Breast epithelium (tissue), 4 donors: ENCODE results near the gene R3HDM4. TPM values are rescaled to one million over a fixed set of nuclear protein-coding genes. Genes with fewer than 3 reads are reported as not detected.

Experiments
- DNase-seq, 2 donors: peaks; one replicate each; pipeline ENCODE4 v3.0.0-alpha.2; 2019; ENCODE audit warnings: low spot score in 2 of 2
- H3K27ac ChIP-seq, 2 donors: fragments of 200-600 bp; sonication (generic) in 1 of 2; one replicate each; pipeline ENCODE4 v1.5.1; 2016 to 2019; ENCODE audit warnings: mild to moderate bottlenecking in 1 of 2
- H3K27me3 ChIP-seq, 2 donors: fragments of 200-600 bp; sonication (generic) in 1 of 2; one replicate each; pipeline versions ENCODE4 v1.5.1 to v1.6.0; 2017 to 2019; ENCODE audit warnings: control low read depth in 1 of 2, mild to moderate bottlenecking in 1 of 2
- H3K36me3 ChIP-seq: fragments of 200-600 bp; one replicate; pipeline ENCODE4 v1.5.1; 2019
- H3K4me1 ChIP-seq, 2 donors: fragments of 200-600 bp; sonication (generic); one replicate each; pipeline ENCODE4 v1.5.1; 2016 to 2019; ENCODE audit warnings: control low read depth in 1 of 2
- H3K4me3 ChIP-seq, 3 donors: fragments of 200-600 bp; sonication (generic); 1 replicate in 2 of 3; 2 replicates in 1 of 3; pipeline ENCODE4 v1.5.1; 2016 to 2019; ENCODE audit warnings: mild to moderate bottlenecking in 3 of 3, moderate library complexity in 2 of 3
- H3K9me3 ChIP-seq, 2 donors: fragments of 200-600 bp; sonication (generic) in 1 of 2; one replicate each; pipeline ENCODE4 v1.5.1; 2016 to 2019; ENCODE audit warnings: control low read depth in 1 of 2
- POLR2A ChIP-seq: fragments of 450-650 bp; IDR thresholded peaks from one replicate; pipeline ENCODE4 v1.6.1; 2016; ENCODE audit warnings: antibody characterized with exemption, mild to moderate bottlenecking, moderate library complexity
- POLR2AphosphoS5 ChIP-seq, 3 donors: sonication (generic); formaldehyde crosslinking; IDR thresholded peaks; one replicate each; pipeline ENCODE4 v1.6.1; 2017; ENCODE audit warnings: antibody characterized with exemption in 3 of 3
- intact Hi-C: fragments of 100-400 bp; cut with DNase I; formaldehyde crosslinking; loops from one replicate; pipeline ENCODE4 v1.15.1; 2023; ENCODE audit warnings: low total_unique reads
- total RNA-seq, 3 donors: library from RNA; depleted of rRNA; stranded (reverse); fragments of >200 nt; gene quantifications; one replicate each; pipeline ENCODE4 v1.1.0, GENCODE V29; 2016
- TF ChIP-seq, protein P1 (sequence below), 3 donors: fragments of 450-650 bp; IDR thresholded peaks; one replicate each; pipeline ENCODE4 v1.5.1; 2016 to 2017; ENCODE audit warnings: antibody characterized with exemption in 3 of 3, mild to moderate bottlenecking in 3 of 3, moderate library complexity in 3 of 3

Gene R3HDM4
- total RNA-seq, 3 donors from 2014 or later: 31.8 to 41.6 (median 41.0) TPM

DNA sequence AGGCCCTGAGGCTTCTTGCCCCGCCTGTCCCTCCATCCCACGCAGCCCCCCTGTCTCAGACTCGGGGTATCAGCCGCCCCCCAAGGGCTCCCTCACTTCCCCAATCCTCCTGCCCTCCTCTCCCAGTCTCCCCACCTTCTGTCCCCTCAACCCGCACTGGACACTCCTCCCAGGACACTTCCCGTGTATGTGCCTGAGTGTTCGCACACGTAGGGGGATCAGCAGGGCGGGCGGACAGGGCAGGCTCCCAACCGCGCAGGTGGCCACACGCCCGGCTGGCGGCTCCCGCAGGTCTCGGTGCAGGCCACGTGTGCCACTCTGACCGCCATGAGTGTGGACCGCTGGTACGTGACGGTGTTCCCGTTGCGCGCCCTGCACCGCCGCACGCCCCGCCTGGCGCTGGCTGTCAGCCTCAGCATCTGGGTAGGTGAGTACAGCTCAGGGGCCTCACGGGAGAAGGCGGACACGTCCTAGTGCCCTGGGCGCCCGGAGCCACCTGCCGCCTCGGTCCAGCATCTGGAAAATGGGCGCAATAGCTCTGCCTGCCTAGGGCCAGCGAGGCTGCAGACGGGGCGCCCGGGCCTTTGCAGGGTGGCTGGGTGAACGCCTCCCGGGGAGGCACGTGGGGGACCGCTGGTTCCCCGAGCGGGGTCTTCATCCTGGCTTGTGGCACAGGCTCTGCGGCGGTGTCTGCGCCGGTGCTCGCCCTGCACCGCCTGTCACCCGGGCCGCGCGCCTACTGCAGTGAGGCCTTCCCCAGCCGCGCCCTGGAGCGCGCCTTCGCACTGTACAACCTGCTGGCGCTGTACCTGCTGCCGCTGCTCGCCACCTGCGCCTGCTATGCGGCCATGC lies 6.4 kb upstream of the R3HDM4 start:
- TF ChIP-seq POLR2A (no peak), POLR2AphosphoS5 (IDR thresholded peaks at IDR 0.05) (no peak)
- TF ChIP-seq, protein P1, sequence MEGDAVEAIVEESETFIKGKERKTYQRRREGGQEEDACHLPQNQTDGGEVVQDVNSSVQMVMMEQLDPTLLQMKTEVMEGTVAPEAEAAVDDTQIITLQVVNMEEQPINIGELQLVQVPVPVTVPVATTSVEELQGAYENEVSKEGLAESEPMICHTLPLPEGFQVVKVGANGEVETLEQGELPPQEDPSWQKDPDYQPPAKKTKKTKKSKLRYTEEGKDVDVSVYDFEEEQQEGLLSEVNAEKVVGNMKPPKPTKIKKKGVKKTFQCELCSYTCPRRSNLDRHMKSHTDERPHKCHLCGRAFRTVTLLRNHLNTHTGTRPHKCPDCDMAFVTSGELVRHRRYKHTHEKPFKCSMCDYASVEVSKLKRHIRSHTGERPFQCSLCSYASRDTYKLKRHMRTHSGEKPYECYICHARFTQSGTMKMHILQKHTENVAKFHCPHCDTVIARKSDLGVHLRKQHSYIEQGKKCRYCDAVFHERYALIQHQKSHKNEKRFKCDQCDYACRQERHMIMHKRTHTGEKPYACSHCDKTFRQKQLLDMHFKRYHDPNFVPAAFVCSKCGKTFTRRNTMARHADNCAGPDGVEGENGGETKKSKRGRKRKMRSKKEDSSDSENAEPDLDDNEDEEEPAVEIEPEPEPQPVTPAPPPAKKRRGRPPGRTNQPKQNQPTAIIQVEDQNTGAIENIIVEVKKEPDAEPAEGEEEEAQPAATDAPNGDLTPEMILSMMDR (IDR thresholded peaks at IDR 0.05): no peak
- Histone ChIP-seq H3K27me3 (peaks cover 19 to 36% of the 10 kb centered on the region in 2 donors), H3K4me3 (peak overlapping the region in 2 of 3 donors; percentile 47 to 71), H3K4me1 (peaks cover 11 to 31% of the 10 kb centered on the region in 2 donors), H3K9me3 (no peaks in the 10 kb centered on the region), H3K27ac (no peak overlapping the region), H3K36me3 (no peaks in the 10 kb centered on the region)
- intact Hi-C loops: loop anchor here (5.0 kb wide), 2 partner anchors 62 to 152 kb away; partner anchors contain the start of gene CFD
- no peak for DNase-seq

DNA sequence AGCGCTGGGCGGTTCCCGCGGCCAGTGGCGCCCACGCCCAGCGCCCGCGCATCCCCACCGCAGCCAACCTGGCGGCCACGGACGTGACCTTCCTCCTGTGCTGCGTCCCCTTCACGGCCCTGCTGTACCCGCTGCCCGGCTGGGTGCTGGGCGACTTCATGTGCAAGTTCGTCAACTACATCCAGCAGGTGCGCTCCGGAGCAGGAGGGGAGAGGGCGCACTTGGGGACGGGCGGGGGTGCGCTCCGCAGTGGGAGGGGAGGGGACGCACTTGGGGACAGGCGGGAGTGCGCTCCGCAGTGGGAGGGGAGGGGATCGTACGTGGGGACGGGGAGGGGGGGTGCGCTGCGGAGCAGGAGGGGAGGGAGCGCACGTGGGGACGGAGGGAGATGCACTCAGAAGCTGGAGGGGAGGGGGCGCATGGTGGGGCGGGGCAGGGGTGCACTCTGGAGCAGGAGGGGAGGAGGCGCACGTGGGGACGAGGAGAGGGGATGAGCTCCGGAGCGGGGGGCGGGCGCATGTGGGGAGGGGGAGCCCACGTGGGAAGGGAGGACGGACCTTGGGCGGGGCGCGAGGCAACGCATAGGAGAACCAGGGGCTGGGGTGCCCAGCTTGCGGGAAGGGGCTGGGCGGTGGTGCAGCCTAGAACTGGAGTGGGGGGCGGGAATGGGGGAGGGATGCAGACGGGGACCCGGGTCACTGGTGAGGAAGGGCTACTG lies 5.6 kb upstream of the R3HDM4 start:
- Histone ChIP-seq H3K27me3 (peaks cover 19 to 36% of the 10 kb centered on the region in 2 donors), H3K27ac (no peak overlapping the region), H3K36me3 (no peaks in the 10 kb centered on the region), H3K4me3 (peak overlapping the region in 2 of 3 donors; percentile 47 to 71), H3K4me1 (peaks cover 13 to 31% of the 10 kb centered on the region in 2 donors), H3K9me3 (no peaks in the 10 kb centered on the region)
- TF ChIP-seq, protein P1 (IDR thresholded peaks at IDR 0.05): no peak
- no peak for TF ChIP-seq POLR2A
- TF ChIP-seq POLR2AphosphoS5 (IDR thresholded peaks at IDR 0.05): no peak
- DNase-seq: no peak
- intact Hi-C loops: loop anchor here (5.0 kb wide), 2 partner anchors 61 to 151 kb away; partner anchors contain the start of gene CFD

- Histone ChIP-seq H3K36me3 (no peaks in the 10 kb centered on the region), H3K4me3 (peak overlapping the region in 2 of 3 donors; percentile 47 to 71), H3K4me1 (peaks cover 14 to 31% of the 10 kb centered on the region in 2 donors), H3K27me3 (peaks cover 19 to 36% of the 10 kb centered on the region in 2 donors), H3K27ac (no peak overlapping the region), H3K9me3 (no peaks in the 10 kb centered on the region)
- no peak for DNase-seq
- intact Hi-C loops: loop anchor here (5.0 kb wide), 2 partner anchors 61 to 151 kb away; partner anchors contain the start of gene CFD
- no peak for TF ChIP-seq POLR2AphosphoS5 (IDR thresholded peaks at IDR 0.05)
- TF ChIP-seq, protein P1 (IDR thresholded peaks at IDR 0.05): no peak
- no peak for TF ChIP-seq POLR2A
Observed at GRCh38 chr19:918152-918437, 5.1 kb upstream of the R3HDM4 start.

DNA sequence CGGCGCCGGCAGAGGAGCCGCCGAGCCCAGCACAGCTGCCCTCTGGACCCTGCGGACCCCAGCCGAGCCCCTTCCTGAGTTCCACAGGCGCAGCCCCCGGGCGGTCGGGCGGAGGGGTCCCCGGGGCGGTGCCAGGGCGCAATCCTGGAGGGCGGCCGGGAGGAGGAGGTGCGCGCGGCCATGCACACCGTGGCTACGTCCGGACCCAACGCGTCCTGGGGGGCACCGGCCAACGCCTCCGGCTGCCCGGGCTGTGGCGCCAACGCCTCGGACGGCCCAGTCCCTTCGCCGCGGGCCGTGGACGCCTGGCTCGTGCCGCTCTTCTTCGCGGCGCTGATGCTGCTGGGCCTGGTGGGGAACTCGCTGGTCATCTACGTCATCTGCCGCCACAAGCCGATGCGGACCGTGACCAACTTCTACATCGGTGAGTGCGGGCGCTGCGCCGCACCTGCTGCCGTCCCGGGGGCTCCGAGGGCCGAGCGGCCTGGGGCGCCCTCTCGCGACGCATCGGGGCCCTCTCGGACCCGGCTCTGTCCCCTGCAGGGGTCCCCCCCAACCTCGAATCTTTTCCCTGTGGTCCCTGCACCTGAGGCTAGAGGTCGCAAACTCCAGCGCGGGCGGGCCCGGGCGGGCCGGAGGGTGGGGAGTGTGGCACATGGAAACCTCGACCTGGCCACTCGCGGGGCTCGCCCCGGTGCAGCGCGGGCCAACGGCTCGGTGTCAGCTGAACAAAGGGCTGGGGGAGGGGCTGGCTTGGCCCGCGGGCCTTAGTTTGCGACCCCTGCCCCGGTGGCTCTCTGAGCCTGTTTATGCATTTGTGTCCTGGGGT lies 4.5 kb upstream of the R3HDM4 start, which contains the start of gene KISS1R:
KISS1R (plus strand) TSS at position 11 of the 829 bp plus-strand sequence; CDS start at position 181, 170 bp downstream.
- Histone ChIP-seq H3K36me3 (no peaks in the 10 kb centered on the region), H3K27ac (no peak within 1 kb of the TSS), H3K4me3 (peak within 1 kb of the TSS; percentile 13 to 71 (median 47)), H3K9me3 (no peaks in the 10 kb centered on the region), H3K4me1 (peaks cover 14 to 31% of the 10 kb centered on the region in 2 donors), H3K27me3 (peaks cover 19 to 36% of the 10 kb centered on the region in 2 donors)
- TF ChIP-seq, protein P1 (IDR thresholded peaks at IDR 0.05): peak in 1 of 3 donors; percentile 33
- TF ChIP-seq POLR2AphosphoS5 (IDR thresholded peaks at IDR 0.05): no peak
- DNase-seq: no peak
- intact Hi-C loops: loop anchor here (5.0 kb wide), 2 partner anchors 60 to 150 kb away; partner anchors contain the start of gene CFD
